ENCODE data around the gene CACNA1B.
"Not testable (repeated sequence)": the region's sequence is repeated elsewhere in the genome, so short reads cannot be mapped to it uniquely, and the experiment has no call there.

Gene CACNA1B

GRCh38 chr9:138123086-138123485, 245.5 kb downstream of the CACNA1B start:
- H2BK15ac ChIP-seq (ENCODE audit: low read depth, poor library complexity, severe bottlenecking): no peak overlapping the region
- 79% methylated on average over 7 of the region's 7 CpGs for WGBS
- H3K9me3 ChIP-seq (ENCODE audit: control insufficient read depth, low read length): no peaks in the 10 kb centered on the region
- no peak overlapping the region for H3K18ac ChIP-seq (ENCODE audit: low read depth in 1 of 2, low read length in 2 of 2)
- H2AFZ ChIP-seq (ENCODE audit: low read depth, low read length): no peak overlapping the region
- H3K36me3 ChIP-seq (ENCODE audit: control insufficient read depth in 1 of 2, insufficient read depth in 2 of 2, low read depth in 1 of 2, low read length in 2 of 2): peaks cover 0 to 3% of the 10 kb centered on the region in 2 experiments
- H4K8ac ChIP-seq (ENCODE audit: low read length): no peak overlapping the region
- no peak overlapping the region for H2BK5ac ChIP-seq (ENCODE audit: low read depth, low read length, poor library complexity, severe bottlenecking)
- no peak overlapping the region for H4K91ac ChIP-seq (ENCODE audit: low read length)
- H3K4ac ChIP-seq (ENCODE audit: low read depth in 1 of 2, low read length in 2 of 2): no peak overlapping the region
- no peaks in the 10 kb centered on the region for H3K4me1 ChIP-seq (ENCODE audit: control insufficient read depth, insufficient read depth, low read depth, low read length)
- H3K23ac ChIP-seq (ENCODE audit: low read length in 2 of 2): no peak overlapping the region
- H3K14ac ChIP-seq (ENCODE audit: low read length in 2 of 2): no peak overlapping the region
- no peak overlapping the region for H3K27ac ChIP-seq (ENCODE audit: low read length, poor library complexity, severe bottlenecking)
- no peak overlapping the region for H3K4me3 ChIP-seq (ENCODE audit: insufficient read depth in 1 of 2, low read depth in 1 of 2, low read length in 2 of 2)
- no peak overlapping the region for H3K9ac ChIP-seq (ENCODE audit: low read length)
- no peaks in the 10 kb centered on the region for H3K79me1 ChIP-seq (replicated peaks; ENCODE audit: low read length, poor library complexity, severe bottlenecking)
- no peak overlapping the region for H3K4me2 ChIP-seq (ENCODE audit: low read length, poor library complexity, severe bottlenecking)
- DNase-seq: no peak
- peaks cover 0 to 4% of the 10 kb centered on the region in 2 experiments for H3K27me3 ChIP-seq (ENCODE audit: control insufficient read depth in 1 of 2, insufficient read depth in 1 of 2, low read length in 2 of 2)
- H2BK12ac ChIP-seq (ENCODE audit: low read length in 2 of 2): no peak overlapping the region
- H2AK5ac ChIP-seq (ENCODE audit: low read length, severe bottlenecking): no peak overlapping the region
- no peak overlapping the region for H2BK120ac ChIP-seq (ENCODE audit: low read depth, low read length)

GRCh38 chr9:138126090-138126857, 248.7 kb downstream of the CACNA1B start:
- not testable (repeated sequence) for H3K18ac ChIP-seq (ENCODE audit: low read depth in 1 of 2, low read length in 2 of 2); H3K23ac ChIP-seq (ENCODE audit: low read length in 2 of 2); H4K8ac ChIP-seq (ENCODE audit: low read length); H3K9ac ChIP-seq (ENCODE audit: low read length); H2AK5ac ChIP-seq (ENCODE audit: low read length, severe bottlenecking); H3K27me3 ChIP-seq (ENCODE audit: control insufficient read depth in 1 of 2, insufficient read depth in 1 of 2, low read length in 2 of 2); H2AFZ ChIP-seq (ENCODE audit: low read depth, low read length); H3K4ac ChIP-seq (ENCODE audit: low read depth in 1 of 2, low read length in 2 of 2); H3K4me2 ChIP-seq (ENCODE audit: low read length, poor library complexity, severe bottlenecking); H3K79me1 ChIP-seq (replicated peaks; ENCODE audit: low read length, poor library complexity, severe bottlenecking); H2BK15ac ChIP-seq (ENCODE audit: low read depth, poor library complexity, severe bottlenecking); H3K4me1 ChIP-seq (ENCODE audit: control insufficient read depth, insufficient read depth, low read depth, low read length); H2BK12ac ChIP-seq (ENCODE audit: low read length in 2 of 2); H3K4me3 ChIP-seq (ENCODE audit: insufficient read depth in 1 of 2, low read depth in 1 of 2, low read length in 2 of 2); H2BK120ac ChIP-seq (ENCODE audit: low read depth, low read length); H2BK5ac ChIP-seq (ENCODE audit: low read depth, low read length, poor library complexity, severe bottlenecking); H3K36me3 ChIP-seq (ENCODE audit: control insufficient read depth in 1 of 2, insufficient read depth in 2 of 2, low read depth in 1 of 2, low read length in 2 of 2); H3K27ac ChIP-seq (ENCODE audit: low read length, poor library complexity, severe bottlenecking); H4K91ac ChIP-seq (ENCODE audit: low read length); H3K9me3 ChIP-seq (ENCODE audit: control insufficient read depth, low read length); H3K14ac ChIP-seq (ENCODE audit: low read length in 2 of 2); DNase-seq
- WGBS: 93% methylated on average over 2 of the region's 42 CpGs

DNA sequence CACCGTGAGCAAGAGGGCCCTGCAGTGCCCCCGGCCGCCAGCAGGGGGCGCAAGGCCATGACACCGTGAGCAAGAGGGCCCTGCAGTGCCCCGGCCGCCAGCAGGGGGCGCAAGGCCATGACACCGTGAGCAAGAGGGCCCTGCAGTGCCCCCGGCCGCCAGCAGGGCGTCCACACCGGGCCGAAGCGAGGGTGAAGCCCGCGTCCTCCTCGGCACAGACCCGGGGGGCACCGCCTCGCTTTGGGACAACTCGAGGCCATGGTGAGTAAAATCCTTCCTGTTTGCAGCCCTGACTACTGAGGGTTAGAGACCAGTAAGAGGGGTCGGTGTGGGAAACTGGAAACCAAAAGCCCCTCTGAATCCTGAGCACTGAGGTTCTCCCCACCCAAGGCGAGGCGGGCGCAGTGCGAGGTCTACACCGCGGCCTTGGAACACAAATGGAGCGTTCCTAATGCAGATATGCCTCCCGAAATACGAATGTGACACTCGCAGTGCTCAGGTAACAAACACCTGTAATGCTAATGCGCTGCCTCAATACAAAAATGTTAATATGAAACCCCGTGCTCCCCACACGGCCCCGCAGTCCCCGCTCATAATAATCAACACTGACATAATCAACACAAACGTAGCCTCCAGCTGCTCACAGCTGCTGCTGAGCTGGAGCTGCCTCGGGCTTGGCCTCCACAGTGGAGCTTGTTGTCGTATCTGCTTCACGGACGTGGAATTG, 249.4 kb downstream of the CACNA1B start:
- H2AFZ ChIP-seq (ENCODE audit: low read depth, low read length); H3K4ac ChIP-seq (ENCODE audit: low read depth in 1 of 2, low read length in 2 of 2); H2BK12ac ChIP-seq (ENCODE audit: low read length in 2 of 2); H3K4me2 ChIP-seq (ENCODE audit: low read length, poor library complexity, severe bottlenecking); DNase-seq; H3K27me3 ChIP-seq (ENCODE audit: control insufficient read depth in 1 of 2, insufficient read depth in 1 of 2, low read length in 2 of 2); H3K36me3 ChIP-seq (ENCODE audit: control insufficient read depth in 1 of 2, insufficient read depth in 2 of 2, low read depth in 1 of 2, low read length in 2 of 2); H3K9ac ChIP-seq (ENCODE audit: low read length); H4K91ac ChIP-seq (ENCODE audit: low read length); H2BK5ac ChIP-seq (ENCODE audit: low read depth, low read length, poor library complexity, severe bottlenecking); H3K23ac ChIP-seq (ENCODE audit: low read length in 2 of 2); H3K27ac ChIP-seq (ENCODE audit: low read length, poor library complexity, severe bottlenecking); H3K18ac ChIP-seq (ENCODE audit: low read depth in 1 of 2, low read length in 2 of 2); H3K79me1 ChIP-seq (replicated peaks; ENCODE audit: low read length, poor library complexity, severe bottlenecking); H3K9me3 ChIP-seq (ENCODE audit: control insufficient read depth, low read length); H3K4me1 ChIP-seq (ENCODE audit: control insufficient read depth, insufficient read depth, low read depth, low read length); H2BK15ac ChIP-seq (ENCODE audit: low read depth, poor library complexity, severe bottlenecking); H3K4me3 ChIP-seq (ENCODE audit: insufficient read depth in 1 of 2, low read depth in 1 of 2, low read length in 2 of 2); H4K8ac ChIP-seq (ENCODE audit: low read length); H2BK120ac ChIP-seq (ENCODE audit: low read depth, low read length); H2AK5ac ChIP-seq (ENCODE audit: low read length, severe bottlenecking); H3K14ac ChIP-seq (ENCODE audit: low read length in 2 of 2): not testable (repeated sequence)
- WGBS: no CpG with 5 or more reads among the region's 43 CpGs

DNA sequence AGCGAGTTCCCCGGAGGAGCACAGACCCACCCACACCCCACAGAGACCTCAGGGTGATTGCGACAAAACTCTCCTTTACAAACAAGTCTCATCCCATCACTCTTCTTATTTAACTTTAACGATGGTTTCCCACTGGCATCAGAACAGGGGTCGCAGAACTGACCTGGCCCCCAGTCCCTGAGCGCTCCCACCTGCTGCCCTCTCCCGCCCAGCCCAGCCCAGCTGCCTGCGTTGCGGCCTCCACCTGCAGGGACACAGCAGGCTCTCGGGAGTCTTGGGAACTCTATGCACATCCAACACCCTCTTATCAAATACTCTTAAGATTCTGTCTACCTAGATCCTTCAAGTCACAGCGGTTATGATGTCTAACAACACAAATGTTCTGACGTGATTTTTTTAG, 250.4 kb downstream of the CACNA1B start:
- H3K4me2 ChIP-seq (ENCODE audit: low read length, poor library complexity, severe bottlenecking); H2BK120ac ChIP-seq (ENCODE audit: low read depth, low read length); DNase-seq; H3K9ac ChIP-seq (ENCODE audit: low read length); H3K79me1 ChIP-seq (replicated peaks; ENCODE audit: low read length, poor library complexity, severe bottlenecking); H3K27ac ChIP-seq (ENCODE audit: low read length, poor library complexity, severe bottlenecking); H3K27me3 ChIP-seq (ENCODE audit: control insufficient read depth in 1 of 2, insufficient read depth in 1 of 2, low read length in 2 of 2); H2AFZ ChIP-seq (ENCODE audit: low read depth, low read length); H3K14ac ChIP-seq (ENCODE audit: low read length in 2 of 2); H2AK5ac ChIP-seq (ENCODE audit: low read length, severe bottlenecking); H3K23ac ChIP-seq (ENCODE audit: low read length in 2 of 2); H3K36me3 ChIP-seq (ENCODE audit: control insufficient read depth in 1 of 2, insufficient read depth in 2 of 2, low read depth in 1 of 2, low read length in 2 of 2); H4K8ac ChIP-seq (ENCODE audit: low read length); H3K4me1 ChIP-seq (ENCODE audit: control insufficient read depth, insufficient read depth, low read depth, low read length); H3K4me3 ChIP-seq (ENCODE audit: insufficient read depth in 1 of 2, low read depth in 1 of 2, low read length in 2 of 2); H4K91ac ChIP-seq (ENCODE audit: low read length); H2BK12ac ChIP-seq (ENCODE audit: low read length in 2 of 2); H2BK5ac ChIP-seq (ENCODE audit: low read depth, low read length, poor library complexity, severe bottlenecking); H3K18ac ChIP-seq (ENCODE audit: low read depth in 1 of 2, low read length in 2 of 2); H3K4ac ChIP-seq (ENCODE audit: low read depth in 1 of 2, low read length in 2 of 2); H3K9me3 ChIP-seq (ENCODE audit: control insufficient read depth, low read length); H2BK15ac ChIP-seq (ENCODE audit: low read depth, poor library complexity, severe bottlenecking): not testable (repeated sequence)
- 98% methylated on average over 6 of the region's 12 CpGs for WGBS
